PFSK-1 (cell line): Measurements from ENCODE around the gene FLII.

Experiments used
- POLR2AphosphoS5 ChIP-seq: IDR thresholded peaks from 2 replicates; pipeline ENCODE4 v1.6.1; 2012; ENCODE audit warnings: low read depth, mild to moderate bottlenecking, control low read depth, low read length, moderate library complexity
- SIN3A ChIP-seq: IDR thresholded peaks from 2 replicates; pipeline ENCODE4 v1.6.1; 2012; ENCODE audit warnings: mild to moderate bottlenecking, low read length, moderate library complexity, borderline replicate concordance; ENCODE audit not compliant: insufficient read depth

DNA sequence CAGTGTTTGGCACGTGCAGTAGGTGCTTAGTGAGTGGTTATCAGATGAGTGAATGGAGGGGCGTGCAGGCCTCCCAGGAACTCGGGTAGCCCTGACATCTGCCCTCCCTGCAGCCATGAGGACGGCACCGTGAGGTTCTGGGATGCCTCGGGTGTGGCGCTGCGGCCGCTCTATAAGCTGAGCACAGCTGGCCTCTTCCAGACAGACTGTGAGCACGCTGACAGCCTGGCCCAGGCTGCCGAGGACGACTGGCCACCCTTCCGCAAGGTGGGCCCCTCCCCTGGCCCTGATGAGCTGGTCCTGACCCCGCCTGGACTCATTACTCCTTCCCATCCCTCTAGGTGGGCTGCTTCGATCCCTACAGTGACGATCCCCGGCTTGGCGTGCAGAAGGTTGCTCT lies 22.0 kb downstream of the FLII start:
- TF ChIP-seq POLR2AphosphoS5 = no peak
- TF ChIP-seq SIN3A = no peak
